ENCODE results near the gene DICER1.

Gene DICER1

DNA sequence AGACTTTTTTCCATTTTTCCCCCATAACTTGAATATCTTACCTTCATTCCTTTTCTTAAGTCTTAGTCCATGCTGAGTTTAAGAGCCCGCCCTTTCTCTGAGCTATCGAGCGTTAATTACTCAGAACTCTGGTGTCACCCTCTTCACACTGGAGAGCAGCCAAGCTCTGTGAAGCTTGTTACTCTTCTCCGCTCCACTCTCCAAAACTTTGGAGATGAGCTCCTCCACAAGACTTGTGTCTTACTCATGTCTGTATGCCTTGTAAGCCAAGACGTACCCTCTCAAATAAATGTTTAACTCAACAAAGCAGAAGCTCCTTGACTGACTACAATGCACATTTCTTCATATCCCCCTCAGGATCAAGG lies 54.7 kb downstream of the DICER1 start:
- Histone ChIP-seq H4K20me1 (ENCODE audit: control insufficient read depth, insufficient read depth, low read depth, low read length) (no peaks in the 10 kb centered on the region), H3K36me3 (ENCODE audit: control insufficient read depth, low read length) (peaks cover 75% of the 10 kb centered on the region), H3K4me1 (ENCODE audit: control insufficient read depth, low read length) (peaks cover 8% of the 10 kb centered on the region), H3K4me2 (ENCODE audit: low read length) (no peak overlapping the region), H3K27ac (ENCODE audit: low read depth, low read length) (no peak overlapping the region), H3K27me3 (ENCODE audit: control insufficient read depth, low read length) (no peaks in the 10 kb centered on the region), H3K9me2 (replicated peaks; ENCODE audit: control insufficient read depth, low read length) (no peaks in the 10 kb centered on the region), H3K4me3 (ENCODE audit: low read length) (no peak overlapping the region), H3K79me2 (ENCODE audit: control insufficient read depth, low read length) (peaks cover 12% of the 10 kb centered on the region), H3F3A (ENCODE audit: control insufficient read depth, insufficient read depth) (no peaks in the 10 kb centered on the region), H3K9me3 (ENCODE audit: control insufficient read depth, insufficient read depth, low read length) (no peaks in the 10 kb centered on the region)
- TF ChIP-seq EZH2phosphoT487 (IDR thresholded peaks at IDR 0.05; ENCODE audit: borderline replicate concordance, low read length) = no peak
- TF ChIP-seq, protein P1, sequence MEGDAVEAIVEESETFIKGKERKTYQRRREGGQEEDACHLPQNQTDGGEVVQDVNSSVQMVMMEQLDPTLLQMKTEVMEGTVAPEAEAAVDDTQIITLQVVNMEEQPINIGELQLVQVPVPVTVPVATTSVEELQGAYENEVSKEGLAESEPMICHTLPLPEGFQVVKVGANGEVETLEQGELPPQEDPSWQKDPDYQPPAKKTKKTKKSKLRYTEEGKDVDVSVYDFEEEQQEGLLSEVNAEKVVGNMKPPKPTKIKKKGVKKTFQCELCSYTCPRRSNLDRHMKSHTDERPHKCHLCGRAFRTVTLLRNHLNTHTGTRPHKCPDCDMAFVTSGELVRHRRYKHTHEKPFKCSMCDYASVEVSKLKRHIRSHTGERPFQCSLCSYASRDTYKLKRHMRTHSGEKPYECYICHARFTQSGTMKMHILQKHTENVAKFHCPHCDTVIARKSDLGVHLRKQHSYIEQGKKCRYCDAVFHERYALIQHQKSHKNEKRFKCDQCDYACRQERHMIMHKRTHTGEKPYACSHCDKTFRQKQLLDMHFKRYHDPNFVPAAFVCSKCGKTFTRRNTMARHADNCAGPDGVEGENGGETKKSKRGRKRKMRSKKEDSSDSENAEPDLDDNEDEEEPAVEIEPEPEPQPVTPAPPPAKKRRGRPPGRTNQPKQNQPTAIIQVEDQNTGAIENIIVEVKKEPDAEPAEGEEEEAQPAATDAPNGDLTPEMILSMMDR (IDR thresholded peaks at IDR 0.05; ENCODE audit: low read depth, low read length, poor library complexity, severe bottlenecking) = no peak

DNA sequence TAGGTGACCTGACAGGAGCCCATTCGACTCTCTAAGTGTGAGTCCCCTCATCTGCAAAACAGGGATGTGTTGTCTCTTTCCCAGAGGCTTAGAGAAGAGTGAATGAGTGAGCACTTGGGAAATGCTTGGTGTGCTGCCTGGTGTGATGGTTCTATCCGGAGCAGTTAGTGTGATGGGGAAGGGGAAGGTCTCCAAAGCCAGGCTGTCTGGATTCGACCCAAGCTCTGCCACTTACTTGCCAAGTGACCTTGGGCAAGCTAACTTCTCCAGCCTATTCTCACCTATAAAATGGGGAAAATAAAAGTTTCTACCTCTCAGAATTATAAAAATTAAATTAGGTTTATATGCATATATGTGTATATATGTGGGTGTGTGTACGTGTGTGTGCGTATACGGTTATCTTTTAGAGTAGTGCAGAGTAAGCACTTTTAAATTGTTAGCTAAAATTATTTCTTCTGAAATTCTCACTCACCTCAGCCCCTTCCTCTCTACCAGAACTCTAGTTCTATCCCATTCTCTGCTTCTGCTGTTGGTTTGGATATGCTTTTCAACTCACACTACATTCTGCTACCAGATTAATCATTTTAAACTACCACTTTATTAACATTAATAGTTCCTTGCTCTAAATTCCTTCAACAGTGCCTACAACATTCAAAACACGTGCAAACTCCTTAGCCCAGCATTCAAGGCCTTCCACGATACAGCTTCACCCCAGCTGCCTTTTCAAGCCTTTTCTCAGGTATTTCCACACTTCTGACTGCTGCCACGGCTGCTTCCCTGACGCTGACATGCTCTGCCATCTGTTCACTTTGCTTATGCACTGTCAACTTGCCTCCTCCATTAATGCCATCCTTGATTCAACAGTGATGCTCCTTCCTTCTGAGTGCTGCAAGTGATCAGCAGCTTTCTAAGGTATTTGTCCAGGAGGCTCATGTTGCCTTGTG lies 55.3 kb downstream of the DICER1 start:
- Histone ChIP-seq H3K4me1 (ENCODE audit: control insufficient read depth, low read length) (peaks cover 8% of the 10 kb centered on the region), H3K9me2 (replicated peaks; ENCODE audit: control insufficient read depth, low read length) (no peaks in the 10 kb centered on the region), H3K4me2 (ENCODE audit: low read length) (no peak overlapping the region), H3K27ac (ENCODE audit: low read depth, low read length) (no peak overlapping the region), H3K4me3 (ENCODE audit: low read length) (no peak overlapping the region), H4K20me1 (ENCODE audit: control insufficient read depth, insufficient read depth, low read depth, low read length) (no peaks in the 10 kb centered on the region), H3K79me2 (ENCODE audit: control insufficient read depth, low read length) (peaks cover 16% of the 10 kb centered on the region), H3K27me3 (ENCODE audit: control insufficient read depth, low read length) (no peaks in the 10 kb centered on the region), H3K36me3 (ENCODE audit: control insufficient read depth, low read length) (peaks cover 73% of the 10 kb centered on the region), H3K9me3 (ENCODE audit: control insufficient read depth, insufficient read depth, low read length) (no peaks in the 10 kb centered on the region), H3F3A (ENCODE audit: control insufficient read depth, insufficient read depth) (no peaks in the 10 kb centered on the region)
- TF ChIP-seq EZH2phosphoT487 (IDR thresholded peaks at IDR 0.05; ENCODE audit: borderline replicate concordance, low read length) = no peak
- TF ChIP-seq, protein P1 (IDR thresholded peaks at IDR 0.05; ENCODE audit: low read depth, low read length, poor library complexity, severe bottlenecking) = no peak

DNA sequence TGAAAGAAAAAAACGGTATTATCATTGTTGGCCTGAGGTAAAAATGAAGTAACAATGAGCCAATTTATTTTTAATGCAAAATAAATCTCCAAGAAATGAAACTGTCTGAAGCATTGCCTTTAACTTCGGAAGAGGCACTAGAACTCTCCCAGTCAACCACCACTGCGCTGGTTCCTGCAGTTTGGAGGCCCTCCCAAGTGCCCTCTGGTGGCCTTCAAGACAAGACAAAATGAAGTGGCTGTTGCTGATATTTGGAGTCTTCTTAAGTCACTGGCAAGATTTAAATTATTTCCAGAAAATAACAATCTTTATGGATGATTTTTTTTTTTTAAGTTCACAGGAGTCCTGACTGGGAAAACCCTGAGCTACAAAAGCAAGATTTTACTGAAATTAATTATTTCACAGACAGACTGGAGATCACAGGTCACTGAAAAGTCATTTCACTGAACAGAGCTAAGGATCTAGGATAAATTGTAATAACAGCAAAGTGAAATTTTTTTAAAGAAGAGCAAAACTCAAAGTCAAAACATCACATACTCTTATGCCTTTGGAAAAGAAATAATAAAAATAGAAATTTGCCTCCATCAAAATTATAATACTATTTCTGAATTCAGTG lies 58.2 kb downstream of the DICER1 start:
- no peak overlapping the region for H3K4me2 ChIP-seq (ENCODE audit: low read length)
- H3K79me2 ChIP-seq (ENCODE audit: control insufficient read depth, low read length) = peaks cover 16% of the 10 kb centered on the region
- H3K9me3 ChIP-seq (ENCODE audit: control insufficient read depth, insufficient read depth, low read length) = no peaks in the 10 kb centered on the region
- H3K4me1 ChIP-seq (ENCODE audit: control insufficient read depth, low read length) = peaks cover 8% of the 10 kb centered on the region
- no peak overlapping the region for H3K4me3 ChIP-seq (ENCODE audit: low read length)
- H3K9me2 ChIP-seq (replicated peaks; ENCODE audit: control insufficient read depth, low read length) = no peaks in the 10 kb centered on the region
- H3K27ac ChIP-seq (ENCODE audit: low read depth, low read length) = no peak overlapping the region
- H4K20me1 ChIP-seq (ENCODE audit: control insufficient read depth, insufficient read depth, low read depth, low read length) = no peaks in the 10 kb centered on the region
- no peaks in the 10 kb centered on the region for H3K27me3 ChIP-seq (ENCODE audit: control insufficient read depth, low read length)
- H3F3A ChIP-seq (ENCODE audit: control insufficient read depth, insufficient read depth) = no peaks in the 10 kb centered on the region
- no peak for TF ChIP-seq EZH2phosphoT487 (IDR thresholded peaks at IDR 0.05; ENCODE audit: borderline replicate concordance, low read length)
- TF ChIP-seq, protein P1 (IDR thresholded peaks at IDR 0.05; ENCODE audit: low read depth, low read length, poor library complexity, severe bottlenecking) = peak; percentile 78
- H3K36me3 ChIP-seq (ENCODE audit: control insufficient read depth, low read length) = peaks cover 75% of the 10 kb centered on the region

Measured in DOHH2 (cell line).